ENCODE measurements around the gene UBE2J2. TPM values are rescaled to one million over a fixed set of nuclear protein-coding genes. Genes with fewer than 3 reads are reported as not detected.

The UBE2J2 gene
- total and polyA plus RNA-seq, 2 of the 4 experiments (the other 2 are of a cell fraction): 20.6 to 67.5 TPM

- dilution Hi-C loops (cut with HindIII; ENCODE audit: low sequenced_read_pairs, unreplicated experiment): no loop called here
- intact Hi-C loops (cut with micrococcal nuclease): no loop called here
- DNase-seq: no peak
Observed at GRCh38 chr1:1243807-1244191, 29.9 kb downstream of the UBE2J2 start.

More at GRCh38 chr1:1243807-1244191, 29.9 kb downstream of the UBE2J2 start:
- peak overlapping the region; percentile 50 for H2AK9ac ChIP-seq (replicated peaks; ENCODE audit: low read depth, low read length, poor library complexity)
- no peak overlapping the region for H2BK15ac ChIP-seq (ENCODE audit: low read depth, low read length)
- H4K5ac ChIP-seq (ENCODE audit: low read depth, low read length): no peak overlapping the region
- POLR2A ChIA-PET (ENCODE audit: unreplicated experiment): no interaction called here
- H3K14ac ChIP-seq (replicated peaks; ENCODE audit: low read depth, low read length): no peak overlapping the region
- H4K8ac ChIP-seq (ENCODE audit: low read depth in 2 of 2, low read length in 2 of 2): no peak overlapping the region
- BruUV-seq (replicated peaks): no TSS peak
- no peak overlapping the region for H2AK5ac ChIP-seq (ENCODE audit: low read depth, low read length)
- no peak for ATAC-seq (ENCODE audit: low read depth)
- in situ Hi-C loops (cut with MboI; ENCODE audit: low sequenced_read_pairs): no loop called here
- H3K4ac ChIP-seq (ENCODE audit: low read depth, low read length): no peak overlapping the region
- peaks cover 8% of the 10 kb centered on the region for H3K4me1 ChIP-seq (ENCODE audit: control insufficient read depth, insufficient read depth, low read length)
- no peak overlapping the region for H4K91ac ChIP-seq (ENCODE audit: insufficient read depth, low read depth, low read length)
- H3K27me3 ChIP-seq (ENCODE audit: control insufficient read depth, insufficient read depth, low read length): no peaks in the 10 kb centered on the region
- peaks cover 2% of the 10 kb centered on the region; the same call in 1 of the 2 replicates for H3K36me3 ChIP-seq (ENCODE audit: control insufficient read depth, insufficient read depth, low read length)
- no peak overlapping the region for H2BK5ac ChIP-seq (ENCODE audit: low read depth, low read length, poor library complexity, severe bottlenecking)
- H2AFZ ChIP-seq (replicated peaks; ENCODE audit: low read length, poor library complexity): no peak overlapping the region
- no peak overlapping the region for H3K4me3 ChIP-seq (ENCODE audit: insufficient read depth, low read depth, low read length)
- H3K18ac ChIP-seq (ENCODE audit: low read depth, low read length): no peak overlapping the region
- no peak overlapping the region for H3K9ac ChIP-seq (ENCODE audit: low read depth, low read length)
- no peak overlapping the region for H3K4me2 ChIP-seq (ENCODE audit: low read depth, low read length)
- H2BK120ac ChIP-seq (ENCODE audit: low read depth, low read length): no peak overlapping the region
- H3K79me1 ChIP-seq (ENCODE audit: low read depth in 1 of 2, low read length in 2 of 2): no peaks in the 10 kb centered on the region
- no peak for TF ChIP-seq CHD1 (IDR thresholded peaks at IDR 0.05; ENCODE audit: low read depth, low read length)
- no peaks in the 10 kb centered on the region for H3K9me1 ChIP-seq (ENCODE audit: insufficient read depth, low read length)
- WGBS, 2 experiments (ENCODE audit: extremely low coverage in 2 of 2, insufficient read length in 1 of 2): 64% methylated on average over 5 of the region's 23 CpGs; no CpG with 5 or more reads in 1 of the 2 experiments
- no peaks in the 10 kb centered on the region for H3K9me3 ChIP-seq (ENCODE audit: control insufficient read depth, insufficient read depth, low read length)
- no peak overlapping the region for H3K23ac ChIP-seq (ENCODE audit: low read depth, low read length)
- CTCF ChIA-PET: no interaction called here
- H4K20me1 ChIP-seq (ENCODE audit: insufficient read depth, low read length): no peaks in the 10 kb centered on the region
- no peak overlapping the region for H2BK20ac ChIP-seq (ENCODE audit: low read depth, low read length)
- no peak overlapping the region for H3K56ac ChIP-seq (ENCODE audit: extremely low read depth, insufficient read depth, low read length)
- no peak overlapping the region for H3K27ac ChIP-seq (ENCODE audit: insufficient read depth, low read length)

Data from IMR-90 (cell line).